Effector CD8-positive, alpha-beta T cell (primary cell): Measurements from ENCODE around the gene VLDLR.
"Not testable (repeated sequence)": the region's sequence is repeated elsewhere in the genome, so short reads cannot be mapped to it uniquely, and the experiment has no call there.

ENCODE experiments used
- DNase-seq: peaks from one replicate; lab custom pipeline; 2025; lab: John Stamatoyannopoulos, UW

The VLDLR gene

DNA sequence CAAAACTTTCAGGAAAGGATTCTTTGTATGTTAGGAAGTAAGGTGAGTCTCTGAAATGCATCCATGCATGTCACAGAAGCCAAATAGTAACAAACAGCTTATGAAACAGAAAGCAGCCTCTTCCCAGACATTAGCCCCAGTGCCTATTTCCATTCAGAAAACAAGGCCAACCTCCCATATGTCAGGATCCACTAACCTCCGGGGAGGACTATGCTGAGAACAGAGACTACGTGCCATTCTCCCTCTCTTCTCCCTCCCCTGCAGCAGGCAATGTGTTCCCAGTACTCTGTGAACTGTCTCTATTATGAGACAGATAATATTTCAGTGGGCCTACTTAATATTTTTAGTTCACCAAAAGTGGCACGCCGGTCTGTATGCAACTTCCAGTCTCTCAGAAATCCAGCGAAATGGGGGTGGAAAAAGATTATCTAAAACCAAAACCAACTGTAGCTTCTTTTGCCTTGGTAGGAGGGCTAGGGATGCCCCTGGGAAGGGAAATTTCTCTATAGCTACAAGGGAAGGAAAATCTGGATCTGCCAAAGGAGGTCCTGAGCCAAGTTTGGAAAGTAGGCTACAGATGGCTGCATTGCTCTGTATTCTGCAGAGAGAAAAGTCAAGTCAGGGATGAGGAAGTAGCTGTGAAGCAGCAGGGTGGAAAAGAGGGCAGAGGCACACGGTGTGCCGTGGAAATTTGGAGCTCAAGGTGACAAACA is 42.0 kb downstream of the VLDLR start:
- DNase-seq = no peak

DNA sequence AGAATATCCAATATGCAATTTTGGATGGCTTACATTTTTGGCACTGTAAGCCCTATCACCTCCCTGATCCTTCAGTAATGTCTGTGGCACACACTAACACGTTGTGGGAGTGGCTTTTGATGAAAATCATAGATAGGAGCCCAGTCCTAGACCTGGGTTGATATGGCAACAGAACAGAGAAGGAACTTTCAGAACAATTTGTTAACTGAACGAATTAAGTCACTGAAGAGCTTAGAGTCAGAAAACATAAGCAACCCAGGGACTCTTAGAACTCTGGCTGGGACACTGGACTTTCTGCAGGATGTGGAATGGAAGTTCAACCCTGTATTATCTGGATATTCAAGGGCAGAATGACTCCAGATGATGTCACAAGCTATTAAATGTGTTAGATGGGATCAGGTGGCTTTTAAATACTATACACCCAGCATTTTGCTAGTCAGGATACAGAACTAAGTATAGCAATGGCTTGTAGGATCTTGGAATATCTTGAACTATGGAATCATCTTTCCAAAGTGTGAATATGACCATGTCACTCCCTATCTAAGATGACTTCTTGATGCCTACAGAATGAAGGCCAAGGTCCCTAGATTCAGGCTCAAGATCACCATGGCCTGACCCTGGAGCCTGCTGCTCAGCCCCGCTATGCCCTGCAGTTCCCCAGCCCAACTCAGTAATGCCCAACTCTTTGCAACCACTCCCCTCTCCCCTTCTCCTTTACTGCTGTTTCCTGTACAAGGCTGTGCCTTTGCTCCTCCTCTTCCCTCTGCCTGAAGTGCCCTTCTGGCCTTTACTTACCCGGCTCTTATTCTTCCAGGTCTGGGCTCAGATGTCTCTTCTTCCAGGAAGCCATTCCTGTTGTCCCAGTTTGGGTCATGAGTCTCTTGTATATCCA is 42.8 kb downstream of the VLDLR start:
- no peak for DNase-seq

DNA sequence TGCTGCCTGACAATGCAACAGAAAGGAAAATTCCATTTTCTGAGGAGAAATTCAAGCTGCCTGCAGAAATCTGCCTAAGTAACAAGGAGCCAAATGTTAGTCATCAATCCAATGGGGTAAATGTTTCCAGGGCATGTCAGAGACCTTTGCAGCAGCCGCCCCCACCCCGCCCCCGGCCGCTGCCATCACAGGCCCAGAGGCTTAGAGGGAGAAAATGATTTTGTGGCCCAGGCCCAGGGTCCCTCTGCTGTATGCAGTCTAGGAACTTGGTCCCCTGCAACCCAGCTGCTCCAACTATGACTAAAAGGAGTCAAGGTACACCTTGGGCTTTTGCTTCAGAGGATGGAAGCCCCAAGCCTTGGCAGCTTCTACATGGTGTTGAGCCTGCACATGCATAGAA is 45.0 kb downstream of the VLDLR start:
- DNase-seq = no peak

DNA sequence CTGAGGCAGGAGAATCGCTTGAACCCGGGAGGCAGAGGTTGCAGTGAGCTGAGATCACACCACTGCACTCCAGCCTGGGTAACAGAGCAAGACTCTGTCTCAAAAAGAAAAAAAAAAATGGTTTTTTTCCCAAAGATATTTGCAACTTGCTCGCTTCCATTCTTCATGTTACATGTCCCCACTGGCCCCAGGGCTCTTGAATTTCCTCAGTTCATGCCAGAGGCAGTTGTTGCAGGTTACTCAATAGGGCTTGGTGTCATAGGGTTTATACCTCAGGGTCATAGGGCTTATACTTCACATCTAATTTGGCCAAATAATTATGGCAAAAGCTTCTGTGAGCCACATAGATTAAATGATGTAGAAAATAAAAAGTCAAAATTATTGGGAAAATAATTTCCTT is 51.6 kb downstream of the VLDLR start:
- no peak for DNase-seq

DNA sequence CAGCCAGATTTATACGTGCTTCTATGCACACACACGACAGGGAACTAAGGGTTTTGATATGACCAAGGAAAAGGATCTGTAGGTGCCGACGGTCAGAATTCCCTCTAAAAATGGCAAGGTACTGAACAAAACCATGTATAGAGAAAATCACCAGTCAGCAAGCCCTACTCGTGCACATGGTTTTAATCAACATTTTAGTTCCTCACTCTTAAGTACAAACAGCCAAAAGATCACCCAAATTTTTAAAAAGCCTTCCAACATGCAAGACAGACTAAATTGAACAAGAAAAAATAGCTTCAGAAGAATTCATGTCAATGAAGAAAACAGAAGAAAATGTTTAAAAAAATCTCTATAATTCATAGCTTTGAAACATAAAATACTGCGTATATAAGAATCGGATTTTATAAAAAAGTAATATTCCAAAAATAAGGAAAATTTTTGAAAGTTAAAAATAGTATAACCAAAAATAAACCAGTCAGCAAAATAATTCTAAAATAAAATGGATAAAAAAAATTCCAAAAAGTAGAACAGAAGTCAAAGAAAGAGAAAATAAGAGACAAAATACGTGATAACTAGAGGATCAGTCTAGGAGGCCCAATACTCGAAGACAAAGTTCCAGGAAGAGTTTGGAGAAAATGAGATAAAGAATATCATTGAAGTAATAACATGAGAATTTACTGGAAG is 52.7 kb downstream of the VLDLR start:
- DNase-seq = no peak

DNA sequence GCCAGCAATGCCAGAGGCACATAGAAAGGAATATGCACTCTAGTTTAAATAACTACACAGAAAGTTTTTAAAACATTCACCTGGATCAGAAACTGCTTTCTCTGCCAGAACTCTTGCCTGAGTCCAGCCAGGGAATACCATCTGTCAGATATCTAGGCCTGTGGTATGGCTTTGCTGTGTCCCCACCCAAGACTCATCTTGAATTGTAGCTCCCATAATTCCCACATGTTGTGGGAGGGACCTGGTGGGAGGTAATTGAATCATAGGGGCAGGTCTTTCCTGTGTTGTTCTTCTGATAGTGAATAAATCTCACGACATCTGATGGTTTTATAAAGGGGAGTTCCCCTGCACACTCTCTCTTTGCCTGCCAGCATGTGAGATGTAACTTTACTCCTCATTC is 54.2 kb downstream of the VLDLR start:
- DNase-seq = no peak

DNA sequence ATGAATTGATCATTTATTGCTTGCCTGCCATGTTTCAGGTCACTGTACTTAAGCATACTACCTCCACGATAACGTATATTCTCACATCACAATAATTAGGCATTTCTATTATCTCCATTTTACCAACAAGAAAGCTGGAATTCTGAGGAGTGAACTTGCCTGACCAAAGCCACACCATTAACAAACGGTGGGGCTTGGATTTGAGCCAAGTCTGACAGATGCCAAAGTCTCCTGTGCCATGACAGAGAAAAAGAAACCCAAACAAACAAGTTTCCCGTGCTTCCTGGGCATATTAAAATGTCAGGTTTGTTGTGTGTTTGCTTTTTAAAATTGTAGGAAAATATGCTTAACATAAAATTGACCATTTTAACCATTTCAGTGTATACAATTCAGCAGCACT is 54.9 kb downstream of the VLDLR start:
- DNase-seq = no peak

DNA sequence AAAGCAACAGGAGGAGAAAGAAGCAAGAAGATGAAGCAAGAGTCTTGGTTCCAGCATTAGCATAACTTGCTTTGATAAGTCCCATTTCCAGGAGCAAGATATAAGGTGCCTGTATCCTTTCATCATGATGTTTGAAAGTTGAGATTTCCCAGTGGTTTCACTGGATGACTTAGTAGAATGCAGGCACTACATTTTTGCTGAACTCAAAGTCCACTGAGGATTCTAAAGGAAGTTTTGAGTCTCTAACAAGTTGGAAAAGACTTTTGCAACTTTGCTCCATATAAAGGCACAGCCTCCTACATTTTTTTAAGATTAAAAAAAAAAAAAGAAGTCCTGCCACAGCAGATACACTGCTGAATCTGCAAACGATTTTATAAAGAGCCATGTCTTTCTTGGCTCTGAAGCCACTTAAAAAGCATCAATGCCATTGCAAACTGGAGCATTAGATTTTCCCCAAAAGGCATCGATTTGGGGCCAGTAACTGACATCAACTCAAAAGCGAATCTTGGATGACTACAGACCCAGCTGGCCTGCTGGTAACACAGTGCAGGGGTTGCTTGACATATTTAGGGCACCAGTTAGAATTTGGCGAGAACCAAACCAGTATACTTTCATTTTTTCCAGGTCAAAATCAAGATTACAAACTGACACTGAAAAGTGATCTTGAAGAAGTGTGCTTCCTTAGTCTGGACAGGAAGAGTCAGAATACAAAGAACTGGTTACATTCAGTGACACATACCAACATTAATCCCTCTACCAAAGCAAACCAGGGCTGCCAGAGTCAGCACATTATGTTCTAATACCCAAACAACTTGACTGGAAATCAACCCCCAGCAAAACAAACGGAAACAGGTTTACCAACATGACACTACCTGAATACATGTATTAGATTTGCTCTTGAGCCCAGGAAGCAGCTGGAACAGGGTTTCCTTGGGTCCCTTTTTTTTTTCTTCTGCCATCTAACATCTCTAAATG is 56.6 kb downstream of the VLDLR start:
- no peak for DNase-seq

DNA sequence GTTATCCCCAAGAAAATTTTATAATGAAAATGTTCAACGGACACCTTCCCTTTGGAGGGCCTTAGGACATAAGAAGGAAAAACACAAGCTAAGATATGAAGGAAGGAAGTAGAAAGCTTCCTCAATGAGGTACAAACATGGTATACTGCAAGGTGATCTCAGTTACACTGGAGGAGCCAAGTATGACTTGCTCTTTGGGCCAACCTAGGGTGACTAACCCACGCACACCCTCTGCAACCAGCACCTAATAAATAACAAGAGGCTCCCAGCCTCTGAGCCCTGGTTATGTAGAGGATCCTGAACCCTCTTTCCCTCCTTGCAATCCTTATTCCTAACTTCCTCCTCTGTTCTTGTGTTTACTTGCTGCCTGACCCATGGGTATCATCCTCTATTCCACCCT is 57.4 kb downstream of the VLDLR start:
- no peak for DNase-seq

DNA sequence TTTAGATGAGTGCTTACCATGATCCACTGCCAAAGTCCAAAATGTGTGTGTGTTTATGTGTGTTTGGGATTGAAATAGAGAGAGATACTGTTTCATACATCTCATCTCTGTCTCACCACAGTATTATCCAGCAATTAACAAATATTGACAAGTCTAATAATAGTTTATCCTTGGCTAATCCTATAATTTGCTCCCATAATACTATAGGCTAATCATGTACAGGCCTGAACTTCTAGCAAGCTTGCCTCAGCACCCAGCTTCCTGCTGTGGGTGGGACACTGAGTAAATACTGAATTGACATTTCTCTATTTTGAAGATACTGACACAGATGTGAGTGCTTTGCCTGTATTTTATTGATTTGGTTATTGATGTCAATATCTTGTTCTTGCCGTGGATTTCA is 60.4 kb downstream of the VLDLR start:
- no peak for DNase-seq

DNA sequence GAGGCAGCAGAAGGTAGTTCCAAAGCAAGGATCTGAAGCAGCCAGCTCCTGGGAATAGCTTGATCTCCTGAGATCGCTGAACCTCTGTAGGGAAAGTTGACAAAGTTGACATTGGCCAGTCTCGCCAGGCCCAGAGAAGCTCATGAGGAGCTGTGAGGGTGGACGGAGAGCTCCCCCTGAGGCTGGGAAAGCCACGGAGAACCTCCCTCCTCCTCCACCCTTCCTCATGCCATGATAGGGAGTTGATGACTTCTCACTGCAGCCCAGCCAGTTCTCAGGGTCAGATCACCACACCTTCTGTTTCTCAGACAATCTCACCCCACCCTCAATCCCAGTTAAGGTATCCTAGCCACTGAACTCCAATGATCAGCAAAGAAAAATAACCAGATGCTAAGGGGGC is 65.3 kb downstream of the VLDLR start:
- no peak for DNase-seq

DNA sequence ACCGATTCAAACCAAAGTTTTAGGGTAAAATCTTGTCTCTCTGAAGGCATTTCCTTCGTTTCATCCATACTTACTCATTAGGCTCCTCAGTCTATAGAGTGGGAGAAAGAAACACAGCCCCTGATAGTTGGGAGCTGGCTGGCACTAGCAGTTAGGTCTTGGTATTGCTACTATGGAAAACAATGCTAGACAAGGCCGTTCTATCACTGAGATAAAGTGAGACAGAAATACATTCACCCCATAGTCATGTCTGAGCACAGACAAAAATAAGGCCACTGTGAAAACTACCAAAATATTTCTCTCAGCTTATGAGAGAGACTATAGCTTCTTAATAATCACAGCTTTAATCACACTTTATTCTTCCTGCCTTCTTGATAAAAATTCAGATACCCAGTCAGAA is 67.0 kb downstream of the VLDLR start:
- no peak for DNase-seq

DNA sequence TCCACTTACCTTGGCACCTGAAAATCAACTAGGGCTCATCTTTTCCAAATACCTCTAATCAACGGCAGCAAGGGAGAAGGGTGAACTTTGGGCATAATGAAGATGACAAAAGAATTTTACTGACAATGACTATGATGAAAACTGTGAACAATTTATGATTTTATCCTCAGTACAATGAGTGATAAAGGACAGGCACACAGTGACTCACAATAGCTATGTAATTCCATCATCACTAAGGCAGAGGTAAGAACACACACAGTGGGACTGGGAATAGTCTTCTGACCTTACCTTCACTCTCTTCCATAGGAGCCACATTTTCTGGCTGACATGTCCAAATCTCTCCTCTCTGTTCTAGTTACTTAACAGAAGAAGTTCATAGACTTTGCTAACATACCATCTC is 69.6 kb downstream of the VLDLR start:
- DNase-seq = no peak

DNA sequence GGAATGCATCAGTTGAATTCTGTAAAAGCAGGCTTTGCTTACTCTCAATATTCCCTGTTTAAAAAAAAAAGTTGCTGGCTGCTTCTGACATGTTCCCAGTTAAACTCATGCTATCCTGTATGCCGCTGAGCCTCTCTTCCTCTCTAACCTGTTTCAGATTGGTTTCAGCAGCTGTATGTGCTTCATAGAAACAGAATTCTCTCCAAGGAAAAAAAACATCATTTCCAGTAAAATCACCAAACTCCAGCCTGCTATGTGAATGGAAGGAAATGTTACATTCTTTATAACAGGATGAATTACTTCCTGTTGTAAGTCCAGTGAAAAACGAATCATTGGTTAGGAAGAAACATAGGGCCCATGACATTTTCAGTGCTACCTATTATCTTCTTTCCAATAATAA is 70.0 kb downstream of the VLDLR start:
- no peak for DNase-seq

DNA sequence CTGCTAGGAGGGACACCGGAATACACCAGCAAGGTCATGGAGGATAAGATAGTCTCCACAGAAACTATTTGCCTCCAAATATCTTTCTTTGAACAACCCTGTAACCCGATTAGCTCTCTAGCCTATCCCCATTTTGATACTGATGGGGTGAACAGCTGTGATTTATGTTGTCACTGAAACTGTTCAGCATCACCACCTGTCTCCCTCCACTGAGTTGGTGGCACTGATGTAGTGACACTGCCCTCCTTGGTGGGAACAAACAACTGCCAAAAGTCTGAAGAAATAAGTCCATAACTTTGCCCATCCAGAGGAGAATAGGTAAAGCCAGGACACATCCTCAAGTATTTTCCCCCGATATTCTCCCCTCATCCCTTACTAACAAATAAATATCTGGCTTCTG is 71.5 kb downstream of the VLDLR start:
- DNase-seq = no peak

DNA sequence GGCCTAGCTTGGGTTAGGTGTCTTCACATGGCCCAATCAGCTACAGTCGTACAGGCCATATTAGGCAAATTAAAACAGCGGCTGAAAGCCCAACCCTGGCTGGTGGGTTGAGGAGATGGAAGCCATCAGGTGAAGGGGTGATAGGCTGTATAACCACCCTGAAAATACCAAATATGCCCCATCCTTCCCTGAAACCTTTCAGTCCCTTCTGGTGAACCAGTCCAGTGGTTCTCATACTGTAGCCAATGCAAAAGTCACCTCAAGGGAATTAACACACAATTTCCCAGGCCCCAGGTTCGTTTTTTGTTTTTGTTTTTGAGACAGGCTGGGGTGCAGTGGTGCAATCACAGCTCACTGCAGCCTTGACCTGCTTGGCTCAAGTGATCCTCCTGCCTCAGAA is 75.9 kb downstream of the VLDLR start:
- DNase-seq = no peak

DNA sequence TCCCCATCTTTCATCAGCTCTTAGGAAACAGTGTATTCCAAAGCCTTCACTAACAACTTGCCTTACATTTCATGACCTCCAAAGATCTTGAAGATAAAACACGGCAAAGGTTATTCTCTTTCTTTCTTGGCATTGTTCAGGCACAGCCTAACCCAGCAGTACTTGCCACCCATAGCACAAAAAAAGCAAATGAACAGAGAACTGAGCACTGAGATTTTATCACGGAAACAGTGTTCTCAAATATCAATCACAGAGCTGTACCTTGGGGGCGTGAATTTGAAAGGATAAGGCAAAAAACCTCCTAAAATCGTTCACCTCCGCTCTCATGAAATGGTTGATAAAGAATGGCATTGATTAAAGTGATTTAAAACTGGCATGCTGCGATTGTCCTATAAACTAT is 78.8 kb downstream of the VLDLR start:
- no peak for DNase-seq

DNA sequence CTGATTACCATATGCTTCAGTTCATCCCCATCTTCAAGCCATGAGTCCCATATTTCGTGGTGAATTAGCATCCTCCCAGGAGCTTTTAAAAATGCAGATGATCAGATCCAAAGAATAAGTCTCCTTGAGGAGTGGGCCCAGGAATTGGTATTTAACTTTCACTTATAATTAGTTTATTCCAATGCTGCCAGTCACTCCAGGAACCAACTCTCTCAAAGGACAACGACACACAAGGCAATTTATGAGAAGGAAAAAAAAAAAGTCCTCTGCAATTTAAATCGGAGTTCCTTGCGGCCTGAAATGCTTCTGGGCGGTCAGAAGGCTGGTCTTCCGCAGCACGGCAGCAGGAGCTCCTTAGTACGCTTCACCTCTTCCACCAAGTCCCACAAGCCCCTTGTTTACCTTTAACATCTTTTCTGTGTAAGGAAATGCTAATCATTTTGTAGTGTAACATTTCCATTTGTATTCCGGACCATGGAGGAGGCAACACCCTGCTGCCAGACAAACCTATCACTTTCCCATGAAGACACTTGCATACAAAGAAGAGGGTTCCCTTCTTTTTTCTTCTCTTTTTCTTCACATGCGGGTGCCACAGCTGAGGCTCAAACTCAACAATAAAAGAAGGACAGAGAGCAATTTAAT is 79.4 kb downstream of the VLDLR start:
- DNase-seq = no peak

DNA sequence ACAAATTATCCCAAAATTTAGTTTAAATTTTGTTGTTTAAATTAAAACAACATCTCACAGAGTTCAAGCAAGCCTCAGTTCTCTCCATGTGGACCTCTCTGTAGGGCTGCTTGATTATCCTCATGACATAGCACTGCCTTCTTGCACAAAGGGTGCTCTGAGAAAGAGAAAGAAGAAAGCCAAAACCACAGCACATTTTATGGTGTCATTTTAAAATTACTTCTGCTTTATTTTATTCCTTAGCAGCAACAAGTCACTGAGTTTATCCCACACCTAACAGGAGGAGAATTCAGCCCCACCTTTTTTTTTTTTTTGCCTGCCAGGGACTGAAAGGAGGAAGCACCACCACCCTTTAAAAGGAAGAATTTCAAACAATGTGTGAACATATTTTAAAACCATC is 82.9 kb downstream of the VLDLR start:
- DNase-seq = no peak

DNA sequence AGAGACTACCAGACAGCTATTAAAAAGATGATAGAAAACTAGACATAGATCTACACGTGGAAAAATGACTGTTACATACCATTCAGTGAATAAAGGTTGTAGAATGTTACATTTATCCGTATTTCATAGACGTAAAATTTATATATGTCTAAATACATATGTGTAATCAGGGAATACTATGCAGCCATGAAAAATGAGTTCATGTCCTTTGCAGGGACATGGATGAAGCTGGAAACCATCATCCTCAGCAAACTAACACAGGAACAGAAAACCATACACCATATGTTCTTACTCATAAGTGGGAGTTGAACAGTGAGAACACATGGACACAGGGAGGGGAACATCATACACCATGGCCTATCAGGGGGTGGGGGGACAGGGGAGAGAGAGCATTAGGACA is 85.7 kb downstream of the VLDLR start:
- not testable (repeated sequence) for DNase-seq
